ENCODE results near the gene ZC3H12A.

Gene ZC3H12A

DNA sequence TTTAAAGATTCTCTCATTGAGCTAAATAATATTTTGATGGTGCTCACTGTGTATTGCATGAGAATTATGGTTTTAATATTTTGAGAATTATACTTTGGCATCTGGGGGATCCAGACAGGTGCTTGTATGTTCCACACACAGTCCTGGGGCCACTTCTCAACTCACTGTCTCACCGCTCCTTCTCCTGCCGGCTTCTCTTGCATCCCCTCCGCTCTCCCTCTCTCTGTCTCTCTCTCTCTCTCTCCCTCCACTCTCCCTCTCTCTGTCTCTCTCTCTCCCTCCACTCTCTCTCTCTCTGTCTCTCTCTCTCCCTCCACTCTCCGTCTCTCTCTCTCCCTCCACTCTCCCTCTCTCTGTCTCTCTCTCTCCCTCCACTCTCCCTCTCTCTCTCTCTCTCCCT lies 32.2 kb upstream of the ZC3H12A start:
- DNase-seq (ENCODE audit: low read depth): no peak
- H3K4me3 ChIP-seq (ENCODE audit: control insufficient read depth, low read depth, low read length): no peak overlapping the region
- TF ChIP-seq, protein P1, sequence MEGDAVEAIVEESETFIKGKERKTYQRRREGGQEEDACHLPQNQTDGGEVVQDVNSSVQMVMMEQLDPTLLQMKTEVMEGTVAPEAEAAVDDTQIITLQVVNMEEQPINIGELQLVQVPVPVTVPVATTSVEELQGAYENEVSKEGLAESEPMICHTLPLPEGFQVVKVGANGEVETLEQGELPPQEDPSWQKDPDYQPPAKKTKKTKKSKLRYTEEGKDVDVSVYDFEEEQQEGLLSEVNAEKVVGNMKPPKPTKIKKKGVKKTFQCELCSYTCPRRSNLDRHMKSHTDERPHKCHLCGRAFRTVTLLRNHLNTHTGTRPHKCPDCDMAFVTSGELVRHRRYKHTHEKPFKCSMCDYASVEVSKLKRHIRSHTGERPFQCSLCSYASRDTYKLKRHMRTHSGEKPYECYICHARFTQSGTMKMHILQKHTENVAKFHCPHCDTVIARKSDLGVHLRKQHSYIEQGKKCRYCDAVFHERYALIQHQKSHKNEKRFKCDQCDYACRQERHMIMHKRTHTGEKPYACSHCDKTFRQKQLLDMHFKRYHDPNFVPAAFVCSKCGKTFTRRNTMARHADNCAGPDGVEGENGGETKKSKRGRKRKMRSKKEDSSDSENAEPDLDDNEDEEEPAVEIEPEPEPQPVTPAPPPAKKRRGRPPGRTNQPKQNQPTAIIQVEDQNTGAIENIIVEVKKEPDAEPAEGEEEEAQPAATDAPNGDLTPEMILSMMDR (IDR thresholded peaks at IDR 0.05; ENCODE audit: control insufficient read depth, insufficient read depth, low read depth, low read length, missing control alignments): no peak

DNA sequence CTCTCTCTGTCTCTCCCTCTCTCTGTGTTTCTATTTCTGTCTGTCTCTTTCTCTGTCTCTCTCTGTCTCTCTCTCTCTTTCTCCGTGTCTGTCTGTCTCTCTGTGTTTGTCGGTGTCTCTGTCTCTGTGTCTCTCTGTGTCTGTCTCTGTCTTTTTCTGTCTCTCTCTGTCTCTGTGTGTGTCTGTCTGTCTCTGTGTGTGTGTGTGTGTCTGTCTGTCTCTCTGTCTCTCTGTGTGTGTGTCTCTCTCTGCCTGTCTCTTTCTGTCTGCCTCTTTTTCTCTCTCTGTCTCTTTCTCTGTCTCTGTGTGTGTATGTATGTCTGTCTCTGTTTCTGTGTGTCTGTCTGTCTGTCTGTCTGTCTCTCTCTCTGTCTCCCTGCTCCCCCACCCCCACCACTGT lies 31.7 kb upstream of the ZC3H12A start:
- DNase-seq (ENCODE audit: low read depth): no peak
- TF ChIP-seq, protein P1 (IDR thresholded peaks at IDR 0.05; ENCODE audit: control insufficient read depth, insufficient read depth, low read depth, low read length, missing control alignments): no peak
- H3K4me3 ChIP-seq (ENCODE audit: control insufficient read depth, low read depth, low read length): no peak overlapping the region

DNA sequence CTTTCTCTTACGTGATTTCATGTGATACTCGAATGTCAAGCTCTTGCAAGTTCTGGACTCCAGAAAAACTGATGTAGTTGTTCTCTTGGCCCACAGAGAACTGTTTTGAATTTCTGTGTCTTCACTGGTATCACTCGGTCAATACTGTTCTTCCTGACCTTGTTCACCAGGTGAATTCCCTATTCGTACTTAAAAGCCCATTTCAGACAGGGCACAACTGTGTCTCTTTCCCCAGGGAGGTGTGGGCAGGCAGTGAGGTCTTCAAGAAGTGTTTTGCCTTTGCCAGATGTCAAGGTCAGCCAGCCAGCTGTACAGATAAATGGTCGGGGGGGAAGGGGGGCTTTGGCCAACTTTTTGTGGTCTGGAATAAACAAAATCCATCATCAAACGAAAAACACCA lies 27.5 kb upstream of the ZC3H12A start:
- TF ChIP-seq, protein P1 (IDR thresholded peaks at IDR 0.05; ENCODE audit: control insufficient read depth, insufficient read depth, low read depth, low read length, missing control alignments): no peak
- DNase-seq (ENCODE audit: low read depth): no peak
- H3K4me3 ChIP-seq (ENCODE audit: control insufficient read depth, low read depth, low read length): no peak overlapping the region

DNA sequence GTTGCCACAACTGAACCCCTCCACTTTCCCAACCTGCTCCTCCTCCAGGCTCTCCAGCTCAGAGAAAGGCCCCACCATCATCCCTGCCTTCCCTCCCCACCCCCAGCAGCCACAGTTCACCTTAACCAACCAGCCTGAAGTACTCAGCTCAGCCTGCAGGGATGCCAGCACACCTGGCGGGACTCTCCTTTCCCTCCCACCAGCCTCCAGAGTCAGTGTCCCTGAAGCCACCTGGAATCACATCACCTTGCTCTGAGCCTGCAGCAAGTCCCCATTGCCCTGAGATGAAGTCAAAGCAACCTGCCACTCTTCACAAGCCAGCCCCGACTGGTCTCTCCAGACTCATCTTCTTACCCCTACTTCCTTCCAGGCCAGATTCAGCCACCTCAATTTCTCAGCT lies 26.2 kb upstream of the ZC3H12A start:
- TF ChIP-seq, protein P1 (IDR thresholded peaks at IDR 0.05; ENCODE audit: control insufficient read depth, insufficient read depth, low read depth, low read length, missing control alignments): no peak
- H3K4me3 ChIP-seq (ENCODE audit: control insufficient read depth, low read depth, low read length): no peak overlapping the region
- DNase-seq (ENCODE audit: low read depth): no peak

DNA sequence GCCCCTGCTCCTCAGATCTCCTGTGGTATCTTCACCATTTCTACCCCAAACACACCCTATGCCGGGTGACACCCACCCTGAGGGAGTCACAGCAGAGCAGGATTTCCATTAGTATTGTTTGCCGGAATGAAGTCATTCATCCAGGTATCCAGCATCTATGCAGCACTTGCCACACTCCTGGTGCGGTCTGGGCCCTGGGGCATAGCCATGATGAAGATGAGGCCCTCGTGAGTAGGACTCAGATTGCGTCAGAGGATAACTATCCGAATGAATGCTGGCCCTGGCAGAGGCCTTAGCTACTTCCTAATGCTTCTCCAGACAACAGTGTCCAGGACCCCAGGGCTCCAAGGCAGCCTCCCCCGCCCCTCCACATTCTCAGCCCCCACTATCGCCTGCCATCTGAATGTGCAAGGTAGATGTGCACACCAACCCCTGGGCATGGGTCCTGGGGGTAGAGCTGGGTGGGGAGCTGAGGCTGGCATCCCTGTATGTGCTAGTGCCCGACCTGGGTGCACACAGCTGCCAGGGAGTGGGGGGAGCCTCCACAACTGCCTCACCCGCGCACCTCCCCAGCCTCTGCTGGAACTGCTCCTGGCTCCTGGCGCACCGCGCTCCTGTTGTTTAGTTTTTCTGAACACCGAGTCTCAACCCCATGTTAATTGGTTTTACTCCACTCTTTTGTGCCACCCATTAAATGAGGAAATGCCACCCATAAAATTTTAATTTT lies 25.5 kb upstream of the ZC3H12A start:
- no peak overlapping the region for H3K4me3 ChIP-seq (ENCODE audit: control insufficient read depth, low read depth, low read length)
- no peak for DNase-seq (ENCODE audit: low read depth)
- TF ChIP-seq, protein P1 (IDR thresholded peaks at IDR 0.05; ENCODE audit: control insufficient read depth, insufficient read depth, low read depth, low read length, missing control alignments): no peak

DNA sequence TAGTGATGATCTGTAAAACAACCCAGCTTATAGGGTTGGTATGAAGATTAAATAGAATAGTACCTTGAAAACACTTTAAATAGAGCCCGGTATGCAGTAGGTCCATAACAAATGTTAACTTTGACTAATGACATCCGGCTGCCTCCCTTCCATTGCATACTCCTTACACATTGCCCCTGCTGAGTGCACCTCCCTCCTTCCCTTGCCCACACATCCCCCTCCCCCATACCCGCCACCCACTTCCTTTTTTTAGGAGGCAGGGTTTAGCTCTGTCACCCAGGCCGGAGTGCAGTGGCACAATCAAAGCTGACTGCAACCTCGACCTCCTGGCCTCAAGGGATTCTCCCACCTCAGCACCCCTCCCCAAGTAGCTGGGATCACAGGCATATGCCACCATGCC lies 24.4 kb upstream of the ZC3H12A start:
- DNase-seq (ENCODE audit: low read depth): no peak
- no peak overlapping the region for H3K4me3 ChIP-seq (ENCODE audit: control insufficient read depth, low read depth, low read length)

More for the DNA sequence above, 24.4 kb upstream of the ZC3H12A start:
- TF ChIP-seq, protein P1 (IDR thresholded peaks at IDR 0.05; ENCODE audit: control insufficient read depth, insufficient read depth, low read depth, low read length, missing control alignments): no peak
